PC-9 (cell line): Measurements from ENCODE around the gene IL11RA. TPM values are rescaled to one million over a fixed set of nuclear protein-coding genes. Genes with fewer than 3 reads are reported as not detected.

ENCODE experiments used
- BruUV-seq: library from RNA; stranded (reverse); fragments of 400-500 nt; replicated peaks from 2 replicates; lab custom pipeline; 2021; lab: Mats Ljungman, UMichigan
- CTCF ChIA-PET: fragments of 300-600 bp; sonication (Branson Sonifier 250); formaldehyde crosslinking; loops from one replicate; lab custom pipeline; 2022; ENCODE audit warnings: antibody characterized with exemption; lab: Charles Lee
- POLR2A ChIA-PET: fragments of 300-600 bp; sonication (Branson Sonifier 250); formaldehyde crosslinking; loops from one replicate; lab custom pipeline; 2022; ENCODE audit warnings: antibody characterized with exemption; ENCODE audit not compliant: unreplicated experiment; lab: Charles Lee
- DNase-seq, 2 experiments: peaks; one replicate each; pipeline versions ENCODE4 v3.0.0 to v3.0.0-alpha.2; 2015 to 2022; ENCODE audit warnings: mixed read lengths in 1 of 2
- H2AFZ ChIP-seq: fragments of 200-600 bp; sonication (generic); 2 replicates; pipeline ENCODE4 v1.8.1; 2017; ENCODE audit warnings: antibody characterized with exemption
- H3F3A ChIP-seq: fragments of 200-600 bp; sonication (generic); 2 replicates; pipeline ENCODE4 v1.8.1; 2017; ENCODE audit warnings: antibody characterized with exemption, mild to moderate bottlenecking, low read depth; ENCODE audit not compliant: insufficient read depth
- H3K27ac ChIP-seq: fragments of 200-600 bp; sonication (generic); 2 replicates; pipeline ENCODE4 v1.6.1; 2016; ENCODE audit warnings: mixed run types
- H3K27me3 ChIP-seq: fragments of 200-600 bp; sonication (generic); 2 replicates; pipeline ENCODE4 v1.6.1; 2016; ENCODE audit warnings: low read depth, mixed run types; ENCODE audit not compliant: insufficient read depth
- H3K36me3 ChIP-seq: fragments of 200-600 bp; sonication (generic); 2 replicates; pipeline ENCODE4 v1.6.1; 2016; ENCODE audit warnings: low read depth, mixed run types
- H3K4me1 ChIP-seq: fragments of 200-600 bp; sonication (generic); replicated peaks from 2 replicates; pipeline ENCODE4 v1.6.1; 2016; ENCODE audit warnings: mixed run types; ENCODE audit not compliant: insufficient read depth
- H3K4me2 ChIP-seq: fragments of 200-600 bp; sonication (generic); 2 replicates; pipeline ENCODE4 v1.6.1; 2017; ENCODE audit warnings: mixed run types
- H3K4me3 ChIP-seq: fragments of 200-600 bp; sonication (generic); 2 replicates; pipeline ENCODE4 v1.6.1; 2016; ENCODE audit warnings: mixed run types
- H3K79me2 ChIP-seq: fragments of 200-600 bp; sonication (generic); 2 replicates; pipeline ENCODE4 v1.6.1; 2017; ENCODE audit warnings: low read depth, mixed run types
- H3K9me2 ChIP-seq: fragments of 200-600 bp; sonication (generic); 2 replicates; pipeline ENCODE4 v1.8.1; 2017; ENCODE audit warnings: mild to moderate bottlenecking; ENCODE audit not compliant: insufficient read depth
- H3K9me3 ChIP-seq: fragments of 200-600 bp; sonication (generic); 2 replicates; pipeline ENCODE4 v1.8.1; 2016; ENCODE audit warnings: low read depth; ENCODE audit not compliant: insufficient read depth
- H4K20me1 ChIP-seq: fragments of 200-600 bp; sonication (generic); 2 replicates; pipeline ENCODE4 v1.8.1; 2017; ENCODE audit not compliant: insufficient read depth
- EZH2 ChIP-seq: fragments of 200-600 bp; sonication (generic); IDR thresholded peaks from 2 replicates; pipeline ENCODE4 v1.8.0; 2017; ENCODE audit warnings: antibody characterized with exemption, low read depth
- intact Hi-C: fragments of 100-400 bp; cut with micrococcal nuclease; formaldehyde crosslinking; loops from one replicate; pipeline ENCODE4 v1.10.0; 2022; ENCODE audit not compliant: unreplicated experiment
- total RNA-seq: library from RNA; stranded (reverse); gene quantifications from 2 replicates; pipeline ENCODE4 v1.2.3, GENCODE V29; 2021
- TF ChIP-seq, protein P1 (sequence below): fragments of 200-600 bp; sonication (generic); conservative IDR thresholded peaks from 2 replicates; pipeline ENCODE4 v1.6.1; 2017; ENCODE audit warnings: mixed run types, antibody characterized with exemption, mild to moderate bottlenecking, moderate library complexity

IL11RA gene
- total RNA-seq, 1 experiment from 2014 or later: 8.7 TPM

DNA sequence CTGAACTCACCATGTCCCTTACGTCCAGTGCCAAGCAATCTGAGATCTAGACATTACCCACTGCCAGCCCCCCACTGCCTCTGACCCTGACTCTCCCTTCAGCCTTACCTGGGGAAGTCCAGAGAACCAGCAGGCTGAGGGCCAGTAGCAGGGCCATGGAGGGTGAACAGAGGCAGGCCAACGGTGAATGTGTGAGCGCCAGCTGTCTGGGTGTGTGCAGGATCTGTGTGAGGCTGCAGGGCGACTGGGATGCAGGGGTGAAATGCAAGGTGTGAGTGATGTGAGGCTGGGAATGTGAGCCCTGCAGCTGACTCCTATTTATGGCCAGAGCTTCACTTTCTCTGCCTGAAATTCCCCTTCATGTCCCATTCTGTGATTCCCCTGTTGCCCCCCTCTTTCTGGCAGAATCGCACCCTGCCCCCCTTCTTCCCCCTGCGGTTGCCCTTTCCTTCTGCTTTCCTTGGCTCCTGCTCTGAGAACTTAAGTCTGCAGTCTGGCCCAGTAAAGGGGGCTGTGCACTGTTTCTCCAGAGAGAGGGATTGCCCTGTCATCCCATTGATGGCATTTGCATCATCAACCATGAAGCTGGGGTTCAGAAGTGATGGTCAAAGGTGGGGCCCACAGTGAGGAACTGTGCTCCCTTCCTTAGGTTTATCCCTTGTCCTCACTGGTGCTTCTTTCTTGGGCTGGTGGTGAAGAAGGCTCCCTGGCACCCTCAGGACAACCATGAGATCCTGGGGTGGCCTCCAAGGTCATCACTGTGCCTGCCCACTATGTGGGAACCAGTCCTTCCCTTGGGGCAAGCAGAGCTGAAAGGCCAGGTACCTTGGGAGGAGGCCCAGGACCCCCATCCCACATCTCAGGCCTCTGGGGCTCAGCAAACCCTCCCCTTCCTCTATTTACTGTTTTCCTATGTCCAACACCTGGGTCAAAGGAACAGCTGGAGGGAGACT lies 39.3 kb downstream of the IL11RA start, which contains the start of gene CCL19:
CCL19 (minus strand) TSS at position 294 of the 953 bp plus-strand sequence; CDS start at position 157, 137 bp downstream.
- ChIA-PET CTCF (no interaction called here), POLR2A (no interaction called here)
- no peak within 1 kb of the TSS for H3K4me2 ChIP-seq
- no peaks in the 10 kb centered on the region for H3K4me1 ChIP-seq
- H3F3A ChIP-seq: no peaks in the 10 kb centered on the region
- H3K4me3 ChIP-seq: no peak within 1 kb of the TSS
- H3K36me3 ChIP-seq: no peaks in the 10 kb centered on the region
- intact Hi-C loops: no loop called here
- H3K27me3 ChIP-seq: no peaks in the 10 kb centered on the region
- no peak within 1 kb of the TSS for H3K27ac ChIP-seq
- no peak for DNase-seq
- no peaks in the 10 kb centered on the region for H4K20me1 ChIP-seq
- no peaks in the 10 kb centered on the region for H3K9me2 ChIP-seq
- no peak within 1 kb of the TSS for H2AFZ ChIP-seq
- BruUV-seq: no TSS peak
- no peaks in the 10 kb centered on the region for H3K9me3 ChIP-seq
- no peak for TF ChIP-seq EZH2
- TF ChIP-seq, protein P1, sequence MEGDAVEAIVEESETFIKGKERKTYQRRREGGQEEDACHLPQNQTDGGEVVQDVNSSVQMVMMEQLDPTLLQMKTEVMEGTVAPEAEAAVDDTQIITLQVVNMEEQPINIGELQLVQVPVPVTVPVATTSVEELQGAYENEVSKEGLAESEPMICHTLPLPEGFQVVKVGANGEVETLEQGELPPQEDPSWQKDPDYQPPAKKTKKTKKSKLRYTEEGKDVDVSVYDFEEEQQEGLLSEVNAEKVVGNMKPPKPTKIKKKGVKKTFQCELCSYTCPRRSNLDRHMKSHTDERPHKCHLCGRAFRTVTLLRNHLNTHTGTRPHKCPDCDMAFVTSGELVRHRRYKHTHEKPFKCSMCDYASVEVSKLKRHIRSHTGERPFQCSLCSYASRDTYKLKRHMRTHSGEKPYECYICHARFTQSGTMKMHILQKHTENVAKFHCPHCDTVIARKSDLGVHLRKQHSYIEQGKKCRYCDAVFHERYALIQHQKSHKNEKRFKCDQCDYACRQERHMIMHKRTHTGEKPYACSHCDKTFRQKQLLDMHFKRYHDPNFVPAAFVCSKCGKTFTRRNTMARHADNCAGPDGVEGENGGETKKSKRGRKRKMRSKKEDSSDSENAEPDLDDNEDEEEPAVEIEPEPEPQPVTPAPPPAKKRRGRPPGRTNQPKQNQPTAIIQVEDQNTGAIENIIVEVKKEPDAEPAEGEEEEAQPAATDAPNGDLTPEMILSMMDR: no peak
- H3K79me2 ChIP-seq: no peaks in the 10 kb centered on the region

DNA sequence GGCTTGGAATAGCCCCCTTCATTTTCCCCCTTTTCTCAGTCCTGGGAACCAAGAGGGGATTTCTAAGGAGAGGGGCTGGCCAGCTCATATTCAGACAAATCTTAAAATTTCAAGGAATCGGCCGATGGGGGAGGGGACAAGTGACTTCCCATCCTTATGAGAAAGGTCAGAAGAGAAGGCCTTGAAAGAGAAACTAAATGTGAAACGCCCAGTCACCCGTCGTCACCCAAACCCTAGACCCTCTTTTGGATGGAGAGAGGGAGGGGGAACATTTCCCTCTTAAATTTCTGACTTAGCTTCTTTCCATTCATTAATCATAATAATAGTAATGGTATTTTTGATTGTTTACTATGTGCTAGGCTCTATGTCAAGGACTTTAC lies 39.9 kb downstream of the IL11RA start:
- no peaks in the 10 kb centered on the region for H4K20me1 ChIP-seq

DNA sequence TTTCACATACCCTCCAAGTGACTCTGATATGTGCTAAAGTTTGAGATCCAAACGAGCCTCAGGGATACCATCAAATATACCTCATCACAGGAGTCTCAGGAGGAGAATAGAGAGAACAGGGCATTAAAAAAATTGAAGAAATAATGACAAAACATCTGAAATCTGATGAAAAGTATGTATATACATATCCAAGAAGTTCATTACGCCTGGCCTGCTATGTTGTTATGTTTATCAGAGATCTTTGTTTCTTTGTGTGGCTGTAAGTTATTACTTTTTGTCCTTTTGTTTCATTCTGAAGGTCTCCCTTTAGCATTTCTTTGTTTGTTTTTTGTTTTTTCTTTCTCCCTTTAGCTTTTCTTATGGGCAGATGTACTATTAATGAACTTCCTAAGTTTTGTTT lies 41.6 kb downstream of the IL11RA start:
- H3K27me3 ChIP-seq: no peaks in the 10 kb centered on the region
- TF ChIP-seq EZH2: no peak
- TF ChIP-seq, protein P1: no peak
- intact Hi-C loops: no loop called here
- H3K27ac ChIP-seq: no peak overlapping the region
- H2AFZ ChIP-seq: no peak overlapping the region
- ChIA-PET POLR2A (no interaction called here), CTCF (no interaction called here)
- no peaks in the 10 kb centered on the region for H3K4me1 ChIP-seq
- no peaks in the 10 kb centered on the region for H3K9me3 ChIP-seq
- no peaks in the 10 kb centered on the region for H3F3A ChIP-seq
- no peak for DNase-seq
- H3K4me3 ChIP-seq: no peak overlapping the region
- H3K79me2 ChIP-seq: no peaks in the 10 kb centered on the region
- no peaks in the 10 kb centered on the region for H3K9me2 ChIP-seq
- no peak overlapping the region for H3K4me2 ChIP-seq
- H3K36me3 ChIP-seq: no peaks in the 10 kb centered on the region
- H4K20me1 ChIP-seq: no peaks in the 10 kb centered on the region
- BruUV-seq: no TSS peak

More for the DNA sequence above, 39.9 kb downstream of the IL11RA start:
- H3K79me2 ChIP-seq: no peaks in the 10 kb centered on the region
- BruUV-seq: no TSS peak
- H3K4me1 ChIP-seq: no peaks in the 10 kb centered on the region
- DNase-seq: no peak
- intact Hi-C loops: no loop called here
- no peaks in the 10 kb centered on the region for H3F3A ChIP-seq
- no peaks in the 10 kb centered on the region for H3K36me3 ChIP-seq
- no peak overlapping the region for H3K4me2 ChIP-seq
- POLR2A ChIA-PET: no interaction called here
- no peak overlapping the region for H2AFZ ChIP-seq
- no peaks in the 10 kb centered on the region for H3K27me3 ChIP-seq
- H3K9me2 ChIP-seq: no peaks in the 10 kb centered on the region
- no peak for TF ChIP-seq EZH2
- TF ChIP-seq, protein P1: no peak
- no peak overlapping the region for H3K4me3 ChIP-seq
- H3K9me3 ChIP-seq: no peaks in the 10 kb centered on the region
- CTCF ChIA-PET: interaction anchor here (0.6 kb wide), 1 partner anchor 54 kb away, joined by 10 read pairs; the partner anchor contains the start of gene SIGMAR1
- H3K27ac ChIP-seq: no peak overlapping the region
